GM12891 (cell line): Measurements from ENCODE around the gene LCE3D.

ENCODE experiments used
- POLR2A ChIP-seq: IDR thresholded peaks from 2 replicates; pipeline ENCODE4 v1.6.1; 2011; ENCODE audit warnings: low read depth, low read length, control low read depth
- POLR2AphosphoS5 ChIP-seq: IDR thresholded peaks from 2 replicates; pipeline ENCODE4 v1.6.1; 2011; ENCODE audit warnings: low read depth, low read length, control low read depth
- POU2F2 ChIP-seq: IDR thresholded peaks from 2 replicates; pipeline ENCODE4 v1.6.1; 2011; ENCODE audit warnings: low read depth, mild to moderate bottlenecking, control low read depth, low read length, moderate library complexity
- TAF1 ChIP-seq: IDR thresholded peaks from 2 replicates; pipeline ENCODE4 v1.6.1; 2011; ENCODE audit warnings: low read depth, low read length, control low read depth

GRCh38 chr1:152546704-152547103 is 33.6 kb downstream of the LCE3D start:
- no peak for TF ChIP-seq POLR2A
- TF ChIP-seq TAF1 = no peak
- no peak for TF ChIP-seq POLR2AphosphoS5
- TF ChIP-seq POU2F2 = no peak
